HCT116 (cell line): Measurements from ENCODE around the gene ENTHD1. TPM values are rescaled to one million over a fixed set of nuclear protein-coding genes. Genes with fewer than 3 reads are reported as not detected.

Experiments
- ATAC-seq: fragments of 200-7000 bp; cut with Tn5 transposase; 2 replicates; pipeline ENCODE4 v1.9.1; 2020; ENCODE audit warnings: mild to moderate bottlenecking, moderate library complexity
- BruUV-seq: library from RNA; stranded (reverse); fragments of 400-500 nt; replicated peaks from 2 replicates; lab custom pipeline; 2021; lab: Mats Ljungman, UMichigan
- CTCF ChIA-PET: fragments of 300-600 bp; sonication (Branson Sonifier 250); formaldehyde crosslinking; loops from one replicate; lab custom pipeline; 2021; ENCODE audit warnings: antibody characterized with exemption; lab: Charles Lee
- POLR2A ChIA-PET: fragments of 300-600, 350-600 bp; sonication (Branson Sonifier 250); formaldehyde crosslinking; loops from one replicate; lab custom pipeline; 2021; ENCODE audit warnings: antibody characterized with exemption; lab: Charles Lee
- RAD21 ChIA-PET, 2 experiments: fragments of 300-600 bp; sonication (Branson Sonifier 250); formaldehyde crosslinking; loops; one replicate each; lab custom pipeline; 2023; ENCODE audit warnings: low total read pairs in 2 of 2; ENCODE audit not compliant: uncharacterized antibody in 2 of 2, unreplicated experiment in 2 of 2, low non-redundant PET in 1 of 2; lab: Charles Lee
- DNase-seq: peaks from one replicate; pipeline ENCODE4 v3.0.0-alpha.2; 2010; ENCODE audit warnings: low read depth, low spot score
- H2AFZ ChIP-seq: fragments of 200-600 bp; shearing (Covaris generic), sonication (generic); 2 replicates; pipeline ENCODE4 v1.6.1; 2017; ENCODE audit warnings: low read depth, mixed run types, mixed read lengths, antibody characterized with exemption, low read length; ENCODE audit not compliant: poor library complexity, severe bottlenecking
- H3K27ac ChIP-seq: 2 replicates; pipeline ENCODE4 v1.5.1; 2012; ENCODE audit warnings: low read depth, low read length
- H3K27me3 ChIP-seq: fragments of 200-600 bp; sonication (generic); 2 replicates; pipeline ENCODE4 v1.6.1; 2016; ENCODE audit warnings: mixed run types, low read length, mixed read lengths; ENCODE audit not compliant: insufficient read depth
- H3K36me3 ChIP-seq, 2 experiments: fragments of 200-500 bp in 1 of 2; fragments of 200-600 bp in 1 of 2; sonication (Bioruptor generic) in 1 of 2; sonication (generic) in 1 of 2; 2 replicates each; pipeline versions ENCODE4 v1.5.1 to v1.6.1; 2014 to 2016; ENCODE audit warnings: low read length in 2 of 2, inconsistent platforms in 1 of 2, mixed read lengths in 1 of 2, mixed run types in 1 of 2; ENCODE audit not compliant: insufficient read depth in 2 of 2, control insufficient read depth in 1 of 2
- H3K4me1 ChIP-seq, 2 experiments: fragments of 200-600 bp in 1 of 2; sonication (generic) in 1 of 2; 2 replicates each; pipeline versions ENCODE4 v1.5.1 to v1.6.1; 2012 to 2017; ENCODE audit warnings: low read length in 2 of 2, inconsistent platforms in 1 of 2, mild to moderate bottlenecking in 1 of 2, mixed read lengths in 1 of 2, mixed run types in 1 of 2, moderate library complexity in 1 of 2; ENCODE audit not compliant: insufficient read depth in 2 of 2, control insufficient read depth in 1 of 2
- H3K4me2 ChIP-seq: fragments of 200-600 bp; sonication (generic); 2 replicates; pipeline ENCODE4 v1.6.1; 2017; ENCODE audit warnings: mixed run types, low read length, mixed read lengths
- H3K4me3 ChIP-seq, 2 experiments: fragments of 200-600 bp in 1 of 2; sonication (generic) in 1 of 2; replicated peaks in 1 of 2; 2 replicates each; pipeline ENCODE4 v1.5.1; 2011 to 2016; ENCODE audit warnings: low read length in 2 of 2, control low read depth in 1 of 2, low read depth in 1 of 2, mild to moderate bottlenecking in 1 of 2, mixed read lengths in 1 of 2, mixed run types in 1 of 2
- H3K79me2 ChIP-seq: fragments of 200-600 bp; sonication (generic); 2 replicates; pipeline ENCODE4 v1.6.1; 2017; ENCODE audit warnings: mild to moderate bottlenecking, mixed run types, low read length, moderate library complexity, mixed read lengths; ENCODE audit not compliant: insufficient read depth
- H3K9ac ChIP-seq: fragments of 200-600 bp; sonication (generic); 2 replicates; pipeline ENCODE4 v1.6.1; 2016; ENCODE audit warnings: low read length, mixed read lengths
- H3K9me2 ChIP-seq: fragments of 200-600 bp; sonication (generic), shearing (Covaris generic); 2 replicates; pipeline ENCODE4 v1.6.1; 2017; ENCODE audit warnings: mixed run types, mild to moderate bottlenecking, moderate library complexity; ENCODE audit not compliant: insufficient read depth
- H3K9me3 ChIP-seq, 2 experiments: fragments of 200-500 bp in 1 of 2; fragments of 200-600 bp in 1 of 2; sonication (Bioruptor generic) in 1 of 2; sonication (generic) in 1 of 2; 2 replicates each; pipeline ENCODE4 v1.6.1; 2014 to 2017; ENCODE audit warnings: low read length in 2 of 2, mixed read lengths in 2 of 2, inconsistent platforms in 1 of 2, low read depth in 1 of 2, mild to moderate bottlenecking in 1 of 2, mixed run types in 1 of 2, moderate library complexity in 1 of 2; ENCODE audit not compliant: control insufficient read depth in 1 of 2, insufficient read depth in 1 of 2
- H4K20me1 ChIP-seq: fragments of 200-600 bp; sonication (generic), shearing (Covaris generic); 2 replicates; pipeline ENCODE4 v1.6.1; 2017; ENCODE audit warnings: mixed run types, mild to moderate bottlenecking, moderate library complexity; ENCODE audit not compliant: insufficient read depth
- ATF3 ChIP-seq: IDR thresholded peaks from 2 replicates; pipeline ENCODE4 v1.6.1; 2012
- CTCF ChIP-seq, 3 experiments: fragments of 200-600 bp in 1 of 3; sonication (generic) in 1 of 3; IDR thresholded peaks in 2 of 3; conservative IDR thresholded peaks in 1 of 3; 2 replicates each; pipeline ENCODE4 v1.5.1; 2012 to 2017; ENCODE audit warnings: low read depth in 2 of 3, low read length in 2 of 3, antibody characterized with exemption in 1 of 3, borderline replicate concordance in 1 of 3, control low read depth in 1 of 3, mild to moderate bottlenecking in 1 of 3, mixed read lengths in 1 of 3, mixed run types in 1 of 3, moderate library complexity in 1 of 3; ENCODE audit not compliant: insufficient read depth in 1 of 3
- ELF1 ChIP-seq: IDR thresholded peaks from 2 replicates; pipeline ENCODE4 v1.6.1; 2012; ENCODE audit warnings: low read depth, borderline replicate concordance
- EZH2 ChIP-seq: fragments of 200-600 bp; sonication (generic); IDR thresholded peaks from 2 replicates; pipeline ENCODE4 v1.6.1; 2017; ENCODE audit warnings: antibody characterized with exemption, mixed run types
- MAX ChIP-seq: IDR thresholded peaks from 2 replicates; pipeline ENCODE4 v1.6.1; 2012
- POLR2A ChIP-seq: IDR thresholded peaks from 2 replicates; pipeline ENCODE4 v1.7.0; 2011; ENCODE audit warnings: borderline replicate concordance; ENCODE audit not compliant: insufficient read depth, insufficient read length; ENCODE audit errors: extremely low read depth
- RAD21 ChIP-seq: IDR thresholded peaks from 2 replicates; pipeline ENCODE4 v1.6.1; 2012; ENCODE audit warnings: low read depth, mild to moderate bottlenecking
- SIN3A ChIP-seq: IDR thresholded peaks from 2 replicates; pipeline ENCODE4 v1.6.1; 2012; ENCODE audit warnings: low read depth
- SP1 ChIP-seq: IDR thresholded peaks from 2 replicates; pipeline ENCODE4 v1.6.1; 2012; ENCODE audit warnings: low read depth
- TCF7L2 ChIP-seq: IDR thresholded peaks from 2 replicates; pipeline ENCODE4 v1.7.0; 2011; ENCODE audit warnings: borderline replicate concordance, inconsistent platforms; ENCODE audit not compliant: insufficient read depth, insufficient read length; ENCODE audit errors: extremely low read depth
- intact Hi-C: fragments of 100-400 bp; cut with micrococcal nuclease; formaldehyde crosslinking; loops from 2 replicates; pipeline ENCODE4 v1.10.0; 2022
- total RNA-seq: library from RNA; stranded (reverse); gene quantifications from one replicate; pipeline ENCODE4 v1.2.1, GENCODE V29; 2021; ENCODE audit not compliant: unreplicated experiment

Gene ENTHD1
- total RNA-seq, 1 experiment from 2014 or later, result not detected

GRCh38 chr22:39933741-39934140 is 40.2 kb upstream of the ENTHD1 start (continued):
- TF ChIP-seq SIN3A (no peak), SP1 (no peak), EZH2 (no peak), ATF3 (no peak)

GRCh38 chr22:39932918-39933649 is 39.5 kb upstream of the ENTHD1 start:
- ChIA-PET POLR2A (interaction anchor here (0.6 kb wide), 1 partner anchor 1514 kb away, joined by 3 read pairs; no protein-coding TSS in a partner anchor), CTCF (interaction anchor here (1.0 to 2.3 kb wide), 8 partner anchors 10 to 416 kb away, joined by 3 to 19 read pairs (median 5); no protein-coding TSS in a partner anchor), RAD21 (interaction anchor here (0.7 to 1.0 kb wide), 3 partner anchors 92 kb away, joined by 3 to 4 read pairs (median 3); no protein-coding TSS in a partner anchor)
- TF ChIP-seq POLR2A, result no peak
- TF ChIP-seq RAD21, result peak; percentile 63
- TF ChIP-seq CTCF (IDR thresholded peaks at IDR 0.05 in 2 of 3, conservative IDR thresholded peaks at IDR 0.05 in 1 of 3; ENCODE audit: borderline replicate concordance in 1 of 3, insufficient read depth in 1 of 3, low read depth in 2 of 3, low read length in 2 of 3), result peak; percentile 65 to 95 (median 89); a peak in 5 of 6 replicates
- no peak for TF ChIP-seq ELF1
- TF ChIP-seq MAX, result no peak
- TF ChIP-seq TCF7L2, result no peak
- Histone ChIP-seq H3K27me3 (peaks cover 87% of the 10 kb centered on the region), H3K9ac (no peak overlapping the region), H3K4me3 (no peak overlapping the region), H3K79me2 (no peaks in the 10 kb centered on the region), H3K4me2 (no peak overlapping the region), H3K27ac (no peak overlapping the region), H3K36me3 (no peaks in the 10 kb centered on the region), H3K9me2 (no peaks in the 10 kb centered on the region), H3K9me3 (no peaks in the 10 kb centered on the region), H2AFZ (no peak overlapping the region), H4K20me1 (no peaks in the 10 kb centered on the region), H3K4me1 (no peaks in the 10 kb centered on the region)
- intact Hi-C loops, result loop anchor here (1.0 to 10.0 kb wide), 4 partner anchors 91 to 412 kb away; partner anchors contain the start of genes ADSL and RPS19BP1
- ATAC-seq (peak; percentile 81), DNase-seq (peak; percentile 35)
- no TSS peak for BruUV-seq
